ENCODE measurements around the gene SLC25A47.

Gene SLC25A47

GRCh38 chr14:100332797-100333196 is 9.7 kb downstream of the SLC25A47 start:
- H3K9me3 ChIP-seq = no peaks in the 10 kb centered on the region
- H3K4me1 ChIP-seq (ENCODE audit: control insufficient read depth in 1 of 2, insufficient read depth in 1 of 2, low read depth in 1 of 2, low read length in 1 of 2) = no peaks in the 10 kb centered on the region
- no peak overlapping the region for H3K27ac ChIP-seq
- TF ChIP-seq CTCF (IDR thresholded peaks at IDR 0.05) = no peak
- peaks cover 57% of the 10 kb centered on the region for H3K36me3 ChIP-seq
- no peak overlapping the region for H3K4me3 ChIP-seq (ENCODE audit: low read depth in 1 of 2, low read length in 1 of 2)
- no peaks in the 10 kb centered on the region for H3K27me3 ChIP-seq

- peaks cover 61% of the 10 kb centered on the region for H3K36me3 ChIP-seq
- H3K4me1 ChIP-seq (ENCODE audit: control insufficient read depth in 1 of 2, insufficient read depth in 1 of 2, low read depth in 1 of 2, low read length in 1 of 2) = no peaks in the 10 kb centered on the region
- H3K27ac ChIP-seq = no peak overlapping the region
- TF ChIP-seq CTCF (IDR thresholded peaks at IDR 0.05) = no peak
- H3K4me3 ChIP-seq (ENCODE audit: low read depth in 1 of 2, low read length in 1 of 2) = no peak overlapping the region
- no peaks in the 10 kb centered on the region for H3K27me3 ChIP-seq
- no peaks in the 10 kb centered on the region for H3K9me3 ChIP-seq
These were observed 10.2 kb downstream of the SLC25A47 start for GRCh38 chr14:100333311-100333710.

GRCh38 chr14:100333827-100334226 is 10.7 kb downstream of the SLC25A47 start:
- Histone ChIP-seq H3K4me3 (ENCODE audit: low read depth in 1 of 2, low read length in 1 of 2) (no peak overlapping the region), H3K27ac (no peak overlapping the region), H3K27me3 (no peaks in the 10 kb centered on the region), H3K36me3 (peaks cover 66% of the 10 kb centered on the region), H3K9me3 (no peaks in the 10 kb centered on the region), H3K4me1 (ENCODE audit: control insufficient read depth in 1 of 2, insufficient read depth in 1 of 2, low read depth in 1 of 2, low read length in 1 of 2) (no peaks in the 10 kb centered on the region)
- TF ChIP-seq CTCF (IDR thresholded peaks at IDR 0.05) = no peak

- H3K4me1 ChIP-seq (ENCODE audit: control insufficient read depth in 1 of 2, insufficient read depth in 1 of 2, low read depth in 1 of 2, low read length in 1 of 2) = no peaks in the 10 kb centered on the region
- H3K27ac ChIP-seq = no peak overlapping the region
- peaks cover 75% of the 10 kb centered on the region for H3K36me3 ChIP-seq
- TF ChIP-seq CTCF (IDR thresholded peaks at IDR 0.05) = no peak
- no peak overlapping the region for H3K4me3 ChIP-seq (ENCODE audit: low read depth in 1 of 2, low read length in 1 of 2)
- no peaks in the 10 kb centered on the region for H3K27me3 ChIP-seq
- no peaks in the 10 kb centered on the region for H3K9me3 ChIP-seq
These were observed 11.8 kb downstream of the SLC25A47 start for GRCh38 chr14:100334904-100335303.

GRCh38 chr14:100336618-100337530 is 13.7 kb downstream of the SLC25A47 start:
- Histone ChIP-seq H3K4me3 (ENCODE audit: low read depth in 1 of 2, low read length in 1 of 2) (no peak overlapping the region), H3K27me3 (no peaks in the 10 kb centered on the region), H3K9me3 (no peaks in the 10 kb centered on the region), H3K27ac (no peak overlapping the region), H3K36me3 (peaks cover 81% of the 10 kb centered on the region), H3K4me1 (ENCODE audit: control insufficient read depth in 1 of 2, insufficient read depth in 1 of 2, low read depth in 1 of 2, low read length in 1 of 2) (peaks cover 16% of the 10 kb centered on the region in 2 experiments)
- no peak for TF ChIP-seq CTCF (IDR thresholded peaks at IDR 0.05)
